GM12878 (cell line): ENCODE results near the gene SCYGR5. TPM values are rescaled to one million over a fixed set of nuclear protein-coding genes. Genes with fewer than 3 reads are reported as not detected.

Source experiments
- ATAC-seq: fragments of 200-7000 bp; cut with Tn5 transposase; 3 replicates; pipeline ENCODE4 v1.9.1; 2020; ENCODE audit warnings: mild to moderate bottlenecking, moderate library complexity
- BruUV-seq: library from RNA; stranded (reverse); fragments of 400-500 nt; replicated peaks from 2 replicates; lab custom pipeline; 2021; lab: Mats Ljungman, UMichigan
- CTCF ChIA-PET: fragments of 300-600 bp; sonication (Branson Sonifier 250); formaldehyde crosslinking; extraction: SDS; loops from one replicate; lab custom pipeline; 2021; ENCODE audit warnings: inconsistent platforms; lab: Yijun Ruan, JAX
- POLR2A ChIA-PET: fragments of 350-600 bp; formaldehyde crosslinking; extraction: SDS; loops from one replicate; lab custom pipeline; 2021; ENCODE audit warnings: inconsistent platforms; lab: Charles Lee
- RAD21 ChIA-PET: fragments of 300-600 bp; sonication (Branson Sonifier 250); formaldehyde crosslinking; loops from one replicate; lab custom pipeline; 2023; ENCODE audit warnings: antibody characterized with exemption; ENCODE audit not compliant: unreplicated experiment; lab: Charles Lee
- SMC1A ChIA-PET: fragments of 300-600 bp; sonication (Branson Sonifier 250); formaldehyde crosslinking; loops from one replicate; lab custom pipeline; 2023; ENCODE audit not compliant: unreplicated experiment, uncharacterized antibody; lab: Charles Lee
- DNase-seq: peaks from one replicate; pipeline ENCODE4 v3.0.0-alpha.2; 2011; ENCODE audit warnings: low read depth, low spot score
- FAIRE-seq: peaks from 3 replicates; lab custom pipeline; 2011; peaks lifted over from hg19 to GRCh38; lab: Jason Lieb, UNC
- H2AFZ ChIP-seq: 2 replicates; pipeline ENCODE4 v1.6.0; 2011; ENCODE audit warnings: low read depth, low read length, control low read depth; ENCODE audit not compliant: control insufficient read depth
- H3K27ac ChIP-seq: 2 replicates; pipeline ENCODE4 v1.5.1; 2011; ENCODE audit warnings: control low read depth; ENCODE audit not compliant: control insufficient read depth, insufficient read depth
- H3K27me3 ChIP-seq, 2 experiments: replicated peaks in 1 of 2; 2 replicates each; pipeline versions ENCODE4 v1.6.0 to v1.6.1; 2011; ENCODE audit warnings: low read length in 1 of 2; ENCODE audit not compliant: control insufficient read depth in 2 of 2, insufficient read depth in 2 of 2
- H3K36me3 ChIP-seq, 2 experiments: 2 replicates each; pipeline ENCODE4 v1.5.1; 2011; ENCODE audit warnings: low read length in 1 of 2; ENCODE audit not compliant: control insufficient read depth in 2 of 2, insufficient read depth in 2 of 2
- H3K4me1 ChIP-seq: 2 replicates; pipeline ENCODE4 v1.6.1; 2011; ENCODE audit warnings: mild to moderate bottlenecking, low read length, moderate library complexity, mixed read lengths; ENCODE audit not compliant: control insufficient read depth, insufficient read depth
- H3K4me2 ChIP-seq: 2 replicates; pipeline ENCODE4 v1.6.0; 2011; ENCODE audit warnings: control low read depth; ENCODE audit not compliant: control insufficient read depth, insufficient read depth
- H3K4me3 ChIP-seq: fragments of 200-600 bp; sonication (generic); 2 replicates; pipeline ENCODE4 v1.5.1; 2016
- H3K79me2 ChIP-seq: 2 replicates; pipeline ENCODE4 v1.6.0; 2011; ENCODE audit warnings: low read length; ENCODE audit not compliant: control insufficient read depth, insufficient read depth
- H3K9ac ChIP-seq: 2 replicates; pipeline ENCODE4 v1.8.0; 2011; ENCODE audit warnings: low read length, control low read depth, mixed read lengths; ENCODE audit not compliant: control insufficient read depth, insufficient read depth
- H3K9me3 ChIP-seq: replicated peaks from 3 replicates; pipeline ENCODE4 v1.5.1; 2011; ENCODE audit warnings: mild to moderate bottlenecking, low read length; ENCODE audit not compliant: control insufficient read depth, insufficient read depth
- H4K20me1 ChIP-seq: 2 replicates; pipeline ENCODE4 v1.6.0; 2011; ENCODE audit not compliant: control insufficient read depth, insufficient read depth
- ATF7 ChIP-seq: fragments of 450-650 bp; IDR thresholded peaks from 2 replicates; pipeline ENCODE4 v1.6.1; 2016; ENCODE audit warnings: low read depth, mild to moderate bottlenecking
- CEBPZ ChIP-seq: fragments of 150-350 bp; IDR thresholded peaks from 2 replicates; pipeline ENCODE4 v1.6.1; 2016; ENCODE audit warnings: low read depth, low read length
- EZH2 ChIP-seq: IDR thresholded peaks from 2 replicates; pipeline ENCODE4 v1.6.1; 2012; ENCODE audit warnings: low read depth, mild to moderate bottlenecking, control low read depth, inconsistent platforms, low read length, borderline replicate concordance; ENCODE audit not compliant: control insufficient read depth
- MXI1 ChIP-seq: fragments of 150-350 bp; IDR thresholded peaks from 2 replicates; pipeline ENCODE4 v1.6.1; 2011; ENCODE audit warnings: low read depth, mild to moderate bottlenecking, inconsistent platforms, low read length, improper control_type of control experiment
- SUPT20H ChIP-seq: IDR thresholded peaks from 2 replicates; pipeline ENCODE4 v1.6.1; 2011; ENCODE audit warnings: low read depth, mild to moderate bottlenecking, low read length, moderate library complexity, borderline replicate concordance; ENCODE audit not compliant: control insufficient read depth
- WGBS: methylation state at CpG from one replicate; pipeline ENCODE4 v1.1.6; 2016; ENCODE audit warnings: low lambda C conversion rate; ENCODE audit not compliant: insufficient replicate concordance, insufficient coverage; ENCODE audit errors: missing lambda C conversion rate; 5-methylcytosine and 5-hydroxymethylcytosine counted together
- in situ Hi-C: fragments of 300-500 bp; cut with MboI; formaldehyde crosslinking; loops from 9 replicates; pipeline ENCODE4 v1.14.3; 2018; ENCODE audit warnings: mixed read lengths
- intact Hi-C: fragments of 100-400 bp; cut with micrococcal nuclease; formaldehyde crosslinking; loops from one replicate; pipeline ENCODE4 v1.14.2; 2022; ENCODE audit not compliant: unreplicated experiment
- polyA plus RNA-seq, 11 experiments: library from polyadenylated mRNA; depleted of rRNA in 4 of 11; unstranded in 6 of 11; stranded (reverse) in 5 of 11; fragments of >200 nt; fragmentation: Nextera tagmentation in 4 of 11; fragmentation: Illumina TruSeq in 1 of 11; extraction: Ambion mirVana in 4 of 11; extraction: Trizol in 1 of 11; gene quantifications; 1 replicate in 1 of 11; 2 replicates in 10 of 11; pipeline versions ENCODE4 v1.2.1 to v1.2.3, GENCODE V29; 2011 to 2016; ENCODE audit warnings: inconsistent platforms in 2 of 11, missing spikeins in 2 of 11, low read depth in 1 of 11
- total RNA-seq, 4 experiments: library from RNA; depleted of rRNA in 3 of 4; stranded (reverse); fragments of >200 nt in 3 of 4; fragmentation: Illumina TruSeq in 1 of 4; extraction: Trizol in 1 of 4; gene quantifications; 2 replicates each; pipeline versions ENCODE4 v1.2.1 to v1.2.3, GENCODE V29; 2013 to 2021

SCYGR5 gene
- total and polyA plus RNA-seq, 10 of the 15 experiments (the other 5 are each of a cell fraction or from before 2014, with no cell fraction given) = not detected

DNA sequence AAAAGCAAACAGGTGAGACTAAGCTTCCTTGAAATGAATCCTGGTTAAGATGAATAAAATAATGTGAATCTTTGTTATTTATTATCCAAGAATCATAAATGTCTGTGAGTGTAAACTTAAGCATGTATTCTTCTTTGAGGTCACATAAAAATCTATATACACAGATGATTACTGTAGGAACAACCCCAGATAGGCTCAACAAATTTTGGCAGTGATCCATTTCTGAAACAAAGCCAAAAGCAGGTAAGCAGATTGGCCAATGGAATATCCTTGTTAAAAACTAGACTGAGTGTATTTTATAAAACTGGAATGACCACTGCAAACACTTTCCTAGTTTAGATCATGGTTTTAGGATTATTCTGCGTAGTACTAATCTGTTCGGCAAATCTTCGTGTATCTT, 11.3 kb downstream of the SCYGR5 start (continued):
- no peak for TF ChIP-seq CEBPZ

- no peaks in the 10 kb centered on the region for H3K9me3 ChIP-seq
- no peaks in the 10 kb centered on the region for H3K36me3 ChIP-seq
- no TSS peak for BruUV-seq
- in situ Hi-C loops (no loop called here), intact Hi-C loops (no loop called here)
- DNase-seq = no peak
- no peak overlapping the region for H3K27ac ChIP-seq
- SMC1A ChIA-PET = no interaction called here
- no peak overlapping the region for H3K4me2 ChIP-seq
- RAD21 ChIA-PET = no interaction called here
- H3K27me3 ChIP-seq = no peaks in the 10 kb centered on the region; a peak in 3 of 4 replicates
- no peak overlapping the region for H2AFZ ChIP-seq
- no peak overlapping the region for H3K9ac ChIP-seq
- CTCF ChIA-PET = interaction anchor here (1.6 kb wide), 1 partner anchor 14 kb away, joined by 4 read pairs; no protein-coding TSS in a partner anchor
- no peak overlapping the region for H3K4me3 ChIP-seq
- TF ChIP-seq MXI1 = no peak
- no peak for TF ChIP-seq ATF7
- TF ChIP-seq SUPT20H = no peak
- TF ChIP-seq EZH2 = no peak
- ATAC-seq = no peak
- no peaks in the 10 kb centered on the region for H3K79me2 ChIP-seq
- WGBS = 22% methylated on average over 5 of the region's 5 CpGs
- no peaks in the 10 kb centered on the region for H3K4me1 ChIP-seq
- no peak for FAIRE-seq
- H4K20me1 ChIP-seq = no peaks in the 10 kb centered on the region
- POLR2A ChIA-PET = no interaction called here
Measured at GRCh38 chr2:227684258-227684657, 17.7 kb downstream of the SCYGR5 start.
